Measurements from ENCODE around the gene ENAH.

The ENAH gene

DNA sequence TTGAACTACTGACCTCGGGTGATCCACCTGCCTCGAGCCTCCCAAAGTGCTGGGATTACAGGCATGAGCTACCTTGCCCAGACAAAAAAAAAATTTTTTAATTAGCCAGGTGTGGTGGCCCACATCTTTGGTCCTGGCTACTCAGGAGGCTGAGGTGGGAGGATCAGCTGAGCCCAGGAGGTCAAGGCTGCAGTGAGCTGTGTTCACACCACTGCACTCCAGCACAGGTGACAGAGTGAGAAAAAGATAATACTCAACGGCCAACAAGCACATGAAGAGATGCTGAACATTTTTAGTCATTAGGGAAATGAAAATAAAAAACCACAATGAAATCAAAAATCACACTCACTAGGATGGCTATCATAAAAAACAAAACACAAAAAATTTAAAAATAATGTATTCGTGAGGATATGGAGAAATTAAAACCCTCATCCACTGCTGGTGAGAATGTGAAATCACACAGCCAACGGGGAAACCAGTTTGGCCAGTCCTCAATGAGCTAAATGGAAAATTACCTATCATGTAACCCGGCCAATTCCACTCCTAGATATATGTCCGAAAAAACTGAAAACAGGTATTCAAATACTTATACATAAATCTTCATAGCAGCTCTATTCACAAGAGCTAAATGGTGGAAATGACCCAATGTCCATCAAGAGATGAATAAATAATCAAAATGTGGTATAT lies 41.2 kb downstream of the ENAH start:
- H3K36me3 ChIP-seq (ENCODE audit: insufficient read depth): no peaks in the 10 kb centered on the region
- H3K4me3 ChIP-seq (IDR thresholded peaks at IDR 0.05; ENCODE audit: insufficient read depth, low read depth, low read length): no peak overlapping the region
- no peak overlapping the region for H3K9ac ChIP-seq
- no peak overlapping the region for H3K4me2 ChIP-seq
- no peaks in the 10 kb centered on the region for H4K20me1 ChIP-seq (ENCODE audit: insufficient read depth)
- no peaks in the 10 kb centered on the region for H3K27me3 ChIP-seq (ENCODE audit: insufficient read depth, low read depth)
- H3K4me1 ChIP-seq (ENCODE audit: low read depth, poor library complexity, severe bottlenecking): no peaks in the 10 kb centered on the region
- no peaks in the 10 kb centered on the region; the same call in 1 of the 2 replicates for H3K79me2 ChIP-seq (ENCODE audit: insufficient read depth, low read depth)
- TF ChIP-seq, protein P1, sequence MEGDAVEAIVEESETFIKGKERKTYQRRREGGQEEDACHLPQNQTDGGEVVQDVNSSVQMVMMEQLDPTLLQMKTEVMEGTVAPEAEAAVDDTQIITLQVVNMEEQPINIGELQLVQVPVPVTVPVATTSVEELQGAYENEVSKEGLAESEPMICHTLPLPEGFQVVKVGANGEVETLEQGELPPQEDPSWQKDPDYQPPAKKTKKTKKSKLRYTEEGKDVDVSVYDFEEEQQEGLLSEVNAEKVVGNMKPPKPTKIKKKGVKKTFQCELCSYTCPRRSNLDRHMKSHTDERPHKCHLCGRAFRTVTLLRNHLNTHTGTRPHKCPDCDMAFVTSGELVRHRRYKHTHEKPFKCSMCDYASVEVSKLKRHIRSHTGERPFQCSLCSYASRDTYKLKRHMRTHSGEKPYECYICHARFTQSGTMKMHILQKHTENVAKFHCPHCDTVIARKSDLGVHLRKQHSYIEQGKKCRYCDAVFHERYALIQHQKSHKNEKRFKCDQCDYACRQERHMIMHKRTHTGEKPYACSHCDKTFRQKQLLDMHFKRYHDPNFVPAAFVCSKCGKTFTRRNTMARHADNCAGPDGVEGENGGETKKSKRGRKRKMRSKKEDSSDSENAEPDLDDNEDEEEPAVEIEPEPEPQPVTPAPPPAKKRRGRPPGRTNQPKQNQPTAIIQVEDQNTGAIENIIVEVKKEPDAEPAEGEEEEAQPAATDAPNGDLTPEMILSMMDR (conservative IDR thresholded peaks at IDR 0.05; ENCODE audit: low read depth, low read length): no peak
- no peak overlapping the region for H2AFZ ChIP-seq (ENCODE audit: low read depth)
- no peak overlapping the region for H3K27ac ChIP-seq

DNA sequence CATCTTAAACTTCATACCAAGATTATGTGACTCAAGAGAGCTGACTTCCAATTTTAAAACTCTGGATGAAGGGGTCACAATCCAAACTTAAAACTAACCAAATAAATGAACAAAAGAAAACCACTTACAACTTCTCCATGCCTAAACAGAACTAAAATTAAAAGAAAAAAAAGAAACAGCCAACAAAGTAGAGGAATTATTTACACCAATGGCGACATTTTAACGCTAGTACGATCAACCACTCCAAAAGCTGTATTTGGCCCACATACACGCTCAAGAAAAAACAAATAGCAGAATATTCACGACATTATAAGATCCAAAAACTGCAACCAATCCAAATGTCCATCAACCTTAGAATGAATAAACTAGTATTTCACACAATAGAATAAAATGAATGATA lies 42.4 kb downstream of the ENAH start:
- Histone ChIP-seq H3K4me1 (ENCODE audit: low read depth, poor library complexity, severe bottlenecking) (no peaks in the 10 kb centered on the region), H3K36me3 (ENCODE audit: insufficient read depth) (no peaks in the 10 kb centered on the region), H3K79me2 (ENCODE audit: insufficient read depth, low read depth) (no peaks in the 10 kb centered on the region; the same call in 1 of the 2 replicates), H2AFZ (ENCODE audit: low read depth) (no peak overlapping the region), H3K4me2 (no peak overlapping the region), H4K20me1 (ENCODE audit: insufficient read depth) (no peaks in the 10 kb centered on the region), H3K27ac (no peak overlapping the region), H3K27me3 (ENCODE audit: insufficient read depth, low read depth) (no peaks in the 10 kb centered on the region), H3K4me3 (IDR thresholded peaks at IDR 0.05; ENCODE audit: insufficient read depth, low read depth, low read length) (no peak overlapping the region), H3K9ac (no peak overlapping the region)
- TF ChIP-seq, protein P1 (conservative IDR thresholded peaks at IDR 0.05; ENCODE audit: low read depth, low read length): no peak

DNA sequence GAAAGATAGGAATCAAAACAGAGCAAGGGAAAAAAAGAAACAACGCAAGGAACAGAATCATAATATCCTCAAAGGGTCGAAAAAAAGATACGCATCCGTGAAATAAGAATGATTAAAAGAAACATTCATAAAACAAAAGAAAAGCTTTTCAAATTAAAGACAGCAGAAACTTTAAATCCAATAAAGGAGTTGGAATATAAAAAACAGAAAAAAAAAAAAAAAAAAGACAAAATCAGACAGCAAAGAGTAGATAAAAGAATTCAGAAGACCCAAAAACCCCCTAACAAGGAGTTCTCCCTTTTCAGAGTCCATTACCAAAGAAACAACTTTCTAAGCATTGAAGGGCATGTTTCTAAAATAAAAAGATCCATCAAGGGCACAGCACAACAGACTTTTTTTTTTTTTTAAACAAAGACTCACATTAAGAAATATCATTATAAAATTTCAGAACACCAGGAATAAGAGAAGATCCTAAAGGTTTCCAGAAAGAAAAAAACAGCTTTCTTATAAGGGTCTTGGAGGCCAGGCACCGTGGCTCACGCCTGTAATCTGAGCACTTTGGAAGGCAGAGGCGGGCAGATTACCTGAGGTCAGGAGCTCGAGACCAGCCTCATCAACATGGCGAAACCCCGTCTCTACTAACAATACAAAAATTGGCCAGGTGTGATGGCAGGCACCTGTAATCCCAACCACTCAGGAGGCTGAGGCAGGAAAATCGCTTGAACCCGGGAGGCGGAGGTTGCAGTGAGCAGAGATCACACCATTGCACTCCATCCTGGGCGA lies 44.7 kb downstream of the ENAH start:
- no peak overlapping the region for H3K27ac ChIP-seq
- H3K4me1 ChIP-seq (ENCODE audit: low read depth, poor library complexity, severe bottlenecking): peaks cover 18% of the 10 kb centered on the region
- H2AFZ ChIP-seq (ENCODE audit: low read depth): no peak overlapping the region
- H3K4me2 ChIP-seq: no peak overlapping the region
- no peaks in the 10 kb centered on the region for H3K36me3 ChIP-seq (ENCODE audit: insufficient read depth)
- H3K79me2 ChIP-seq (ENCODE audit: insufficient read depth, low read depth): no peaks in the 10 kb centered on the region; the same call in 1 of the 2 replicates
- no peaks in the 10 kb centered on the region for H3K27me3 ChIP-seq (ENCODE audit: insufficient read depth, low read depth)
- no peak overlapping the region for H3K4me3 ChIP-seq (IDR thresholded peaks at IDR 0.05; ENCODE audit: insufficient read depth, low read depth, low read length)
- H3K9ac ChIP-seq: no peak overlapping the region
- no peaks in the 10 kb centered on the region for H4K20me1 ChIP-seq (ENCODE audit: insufficient read depth)
- TF ChIP-seq, protein P1 (conservative IDR thresholded peaks at IDR 0.05; ENCODE audit: low read depth, low read length): no peak

DNA sequence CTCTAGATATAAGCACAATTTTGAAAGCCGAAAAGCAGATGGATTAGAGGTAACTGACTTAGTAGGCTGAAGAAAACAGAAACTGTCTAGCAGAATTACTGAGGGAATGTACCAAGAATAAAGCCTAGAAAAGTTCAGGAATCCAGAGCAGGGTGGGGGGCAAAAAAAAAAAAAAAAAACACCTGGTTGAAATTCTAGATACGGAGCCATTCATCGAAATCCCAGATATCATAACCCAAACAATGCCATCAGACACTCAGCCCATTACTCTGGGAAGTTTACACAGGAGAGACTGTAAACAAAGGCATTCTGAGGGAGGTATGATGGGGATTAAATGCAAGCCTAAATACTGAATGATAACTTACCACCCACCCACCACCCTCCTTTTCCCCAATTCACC lies 45.6 kb downstream of the ENAH start:
- Histone ChIP-seq H4K20me1 (ENCODE audit: insufficient read depth) (no peaks in the 10 kb centered on the region), H3K9ac (no peak overlapping the region), H3K4me1 (ENCODE audit: low read depth, poor library complexity, severe bottlenecking) (peaks cover 26% of the 10 kb centered on the region), H3K4me3 (IDR thresholded peaks at IDR 0.05; ENCODE audit: insufficient read depth, low read depth, low read length) (no peak overlapping the region), H3K36me3 (ENCODE audit: insufficient read depth) (no peaks in the 10 kb centered on the region), H3K27ac (no peak overlapping the region), H3K79me2 (ENCODE audit: insufficient read depth, low read depth) (no peaks in the 10 kb centered on the region; the same call in 1 of the 2 replicates), H2AFZ (ENCODE audit: low read depth) (no peak overlapping the region), H3K27me3 (ENCODE audit: insufficient read depth, low read depth) (no peaks in the 10 kb centered on the region), H3K4me2 (no peak overlapping the region)
- TF ChIP-seq, protein P1 (conservative IDR thresholded peaks at IDR 0.05; ENCODE audit: low read depth, low read length): no peak

Measured in KMS-11 (cell line).